ENCODE data around the gene DGAT2.
A peak's percentile ranks its signal among the peaks of the same experiment; 100 is the strongest.
"Not testable (repeated sequence)": the region's sequence is repeated elsewhere in the genome, so short reads cannot be mapped to it uniquely, and the experiment has no call there.

The DGAT2 gene

GRCh38 chr11:75734491-75735180 is 33.9 kb upstream of the DGAT2 start:
- Histone ChIP-seq H3K4me1 (ENCODE audit: control insufficient read depth, insufficient read depth, low read length) (peaks cover 7% of the 10 kb centered on the region; the same call in 1 of the 2 replicates), H3K27me3 (ENCODE audit: control insufficient read depth, insufficient read depth, low read length) (no peaks in the 10 kb centered on the region), H3K27ac (ENCODE audit: low read depth, low read length) (no peak overlapping the region), H3K9ac (ENCODE audit: low read length) (no peak overlapping the region), H3K4me3 (ENCODE audit: low read depth, low read length) (no peak overlapping the region), H3K9me3 (ENCODE audit: control insufficient read depth, insufficient read depth, low read depth, low read length) (no peaks in the 10 kb centered on the region), H3K36me3 (ENCODE audit: control insufficient read depth, insufficient read depth, low read length) (no peaks in the 10 kb centered on the region)

GRCh38 chr11:75735181-75735845 is 33.3 kb upstream of the DGAT2 start:
- Histone ChIP-seq H3K9me3 (ENCODE audit: control insufficient read depth, insufficient read depth, low read depth, low read length) (no peaks in the 10 kb centered on the region), H3K9ac (ENCODE audit: low read length) (no peak overlapping the region), H3K4me1 (ENCODE audit: control insufficient read depth, insufficient read depth, low read length) (peaks cover 7% of the 10 kb centered on the region; the same call in 1 of the 2 replicates), H3K36me3 (ENCODE audit: control insufficient read depth, insufficient read depth, low read length) (no peaks in the 10 kb centered on the region), H3K27ac (ENCODE audit: low read depth, low read length) (no peak overlapping the region), H3K4me3 (ENCODE audit: low read depth, low read length) (no peak overlapping the region), H3K27me3 (ENCODE audit: control insufficient read depth, insufficient read depth, low read length) (no peaks in the 10 kb centered on the region)

- H3K27me3 ChIP-seq (ENCODE audit: control insufficient read depth, insufficient read depth, low read length), result no peaks in the 10 kb centered on the region
- no peaks in the 10 kb centered on the region for H3K9me3 ChIP-seq (ENCODE audit: control insufficient read depth, insufficient read depth, low read depth, low read length)
- H3K27ac ChIP-seq (ENCODE audit: low read depth, low read length), result no peak overlapping the region
- H3K9ac ChIP-seq (ENCODE audit: low read length), result no peak overlapping the region
- H3K36me3 ChIP-seq (ENCODE audit: control insufficient read depth, insufficient read depth, low read length), result no peaks in the 10 kb centered on the region
- peaks cover 7% of the 10 kb centered on the region; the same call in 1 of the 2 replicates for H3K4me1 ChIP-seq (ENCODE audit: control insufficient read depth, insufficient read depth, low read length)
- H3K4me3 ChIP-seq (ENCODE audit: low read depth, low read length), result no peak overlapping the region
These were observed 31.3 kb upstream of the DGAT2 start for GRCh38 chr11:75737314-75737713.

- no peaks in the 10 kb centered on the region; the same call in 1 of the 2 replicates for H3K4me1 ChIP-seq (ENCODE audit: control insufficient read depth, insufficient read depth, low read length)
- H3K36me3 ChIP-seq (ENCODE audit: control insufficient read depth, insufficient read depth, low read length), result no peaks in the 10 kb centered on the region
- no peak overlapping the region for H3K9ac ChIP-seq (ENCODE audit: low read length)
- no peaks in the 10 kb centered on the region for H3K9me3 ChIP-seq (ENCODE audit: control insufficient read depth, insufficient read depth, low read depth, low read length)
- H3K27ac ChIP-seq (ENCODE audit: low read depth, low read length), result no peak overlapping the region
- no peak overlapping the region for H3K4me3 ChIP-seq (ENCODE audit: low read depth, low read length)
- peaks cover 14% of the 10 kb centered on the region; the same call in 1 of the 2 replicates for H3K27me3 ChIP-seq (ENCODE audit: control insufficient read depth, insufficient read depth, low read length)
These were observed 27.9 kb upstream of the DGAT2 start for GRCh38 chr11:75740681-75741080.

- H3K4me3 ChIP-seq (ENCODE audit: low read depth, low read length); H3K4me1 ChIP-seq (ENCODE audit: control insufficient read depth, insufficient read depth, low read length); H3K9me3 ChIP-seq (ENCODE audit: control insufficient read depth, insufficient read depth, low read depth, low read length); H3K36me3 ChIP-seq (ENCODE audit: control insufficient read depth, insufficient read depth, low read length); H3K27ac ChIP-seq (ENCODE audit: low read depth, low read length); H3K9ac ChIP-seq (ENCODE audit: low read length): not testable (repeated sequence)
- peaks cover 18% of the 10 kb centered on the region; the same call in 1 of the 2 replicates for H3K27me3 ChIP-seq (ENCODE audit: control insufficient read depth, insufficient read depth, low read length)
These were observed 25.4 kb upstream of the DGAT2 start for GRCh38 chr11:75743159-75743558.

GRCh38 chr11:75743711-75744563 is 24.6 kb upstream of the DGAT2 start:
- Histone ChIP-seq H3K27ac (ENCODE audit: low read depth, low read length) (no peak overlapping the region), H3K27me3 (ENCODE audit: control insufficient read depth, insufficient read depth, low read length) (peaks cover 18% of the 10 kb centered on the region; the same call in 1 of the 2 replicates), H3K9me3 (ENCODE audit: control insufficient read depth, insufficient read depth, low read depth, low read length) (peaks cover 6% of the 10 kb centered on the region; the same call in 1 of the 2 replicates), H3K36me3 (ENCODE audit: control insufficient read depth, insufficient read depth, low read length) (no peaks in the 10 kb centered on the region), H3K4me3 (ENCODE audit: low read depth, low read length) (no peak overlapping the region), H3K9ac (ENCODE audit: low read length) (no peak overlapping the region), H3K4me1 (ENCODE audit: control insufficient read depth, insufficient read depth, low read length) (no peaks in the 10 kb centered on the region; the same call in 1 of the 2 replicates)

GRCh38 chr11:75745807-75746206 is 22.8 kb upstream of the DGAT2 start:
- peaks cover 6% of the 10 kb centered on the region; the same call in 1 of the 2 replicates for H3K9me3 ChIP-seq (ENCODE audit: control insufficient read depth, insufficient read depth, low read depth, low read length)
- no peak overlapping the region for H3K9ac ChIP-seq (ENCODE audit: low read length)
- no peak overlapping the region for H3K27ac ChIP-seq (ENCODE audit: low read depth, low read length)
- peaks cover 18% of the 10 kb centered on the region; the same call in 1 of the 2 replicates for H3K27me3 ChIP-seq (ENCODE audit: control insufficient read depth, insufficient read depth, low read length)
- no peak overlapping the region for H3K4me3 ChIP-seq (ENCODE audit: low read depth, low read length)
- no peaks in the 10 kb centered on the region for H3K36me3 ChIP-seq (ENCODE audit: control insufficient read depth, insufficient read depth, low read length)
- no peaks in the 10 kb centered on the region; the same call in 1 of the 2 replicates for H3K4me1 ChIP-seq (ENCODE audit: control insufficient read depth, insufficient read depth, low read length)

- H3K4me3 ChIP-seq (ENCODE audit: low read depth, low read length); H3K27ac ChIP-seq (ENCODE audit: low read depth, low read length); H3K36me3 ChIP-seq (ENCODE audit: control insufficient read depth, insufficient read depth, low read length); H3K9me3 ChIP-seq (ENCODE audit: control insufficient read depth, insufficient read depth, low read depth, low read length); H3K4me1 ChIP-seq (ENCODE audit: control insufficient read depth, insufficient read depth, low read length): not testable (repeated sequence)
- peaks cover 18% of the 10 kb centered on the region; the same call in 1 of the 2 replicates for H3K27me3 ChIP-seq (ENCODE audit: control insufficient read depth, insufficient read depth, low read length)
- peak overlapping the region; percentile 62 for H3K9ac ChIP-seq (ENCODE audit: low read length)
These were observed 19.8 kb upstream of the DGAT2 start for GRCh38 chr11:75748729-75749273.

GRCh38 chr11:75754933-75755332 is 13.6 kb upstream of the DGAT2 start:
- not testable (repeated sequence) for H3K9me3 ChIP-seq (ENCODE audit: control insufficient read depth, insufficient read depth, low read depth, low read length); H3K36me3 ChIP-seq (ENCODE audit: control insufficient read depth, insufficient read depth, low read length); H3K27me3 ChIP-seq (ENCODE audit: control insufficient read depth, insufficient read depth, low read length); H3K4me3 ChIP-seq (ENCODE audit: low read depth, low read length); H3K9ac ChIP-seq (ENCODE audit: low read length); H3K27ac ChIP-seq (ENCODE audit: low read depth, low read length); H3K4me1 ChIP-seq (ENCODE audit: control insufficient read depth, insufficient read depth, low read length)

GRCh38 chr11:75757651-75758050 is 10.9 kb upstream of the DGAT2 start:
- no peaks in the 10 kb centered on the region for H3K9me3 ChIP-seq (ENCODE audit: control insufficient read depth, insufficient read depth, low read depth, low read length)
- no peaks in the 10 kb centered on the region; the same call in 1 of the 2 replicates for H3K4me1 ChIP-seq (ENCODE audit: control insufficient read depth, insufficient read depth, low read length)
- H3K27ac ChIP-seq (ENCODE audit: low read depth, low read length), result no peak overlapping the region
- no peak overlapping the region for H3K9ac ChIP-seq (ENCODE audit: low read length)
- no peak overlapping the region for H3K4me3 ChIP-seq (ENCODE audit: low read depth, low read length)
- H3K27me3 ChIP-seq (ENCODE audit: control insufficient read depth, insufficient read depth, low read length), result no peaks in the 10 kb centered on the region
- H3K36me3 ChIP-seq (ENCODE audit: control insufficient read depth, insufficient read depth, low read length), result no peaks in the 10 kb centered on the region

Measured in HUES6 (cell line).